ENCODE data around the gene TBC1D22A.

TBC1D22A gene

GRCh38 chr22:46884365-46884764, 121.9 kb downstream of the TBC1D22A start:
- DNase-seq (ENCODE audit: insufficient read length, low spot score) = no peak
- no peak for FAIRE-seq
- no peak for TF ChIP-seq POLR2A (IDR thresholded peaks at IDR 0.05; ENCODE audit: low read depth, low read length)

DNA sequence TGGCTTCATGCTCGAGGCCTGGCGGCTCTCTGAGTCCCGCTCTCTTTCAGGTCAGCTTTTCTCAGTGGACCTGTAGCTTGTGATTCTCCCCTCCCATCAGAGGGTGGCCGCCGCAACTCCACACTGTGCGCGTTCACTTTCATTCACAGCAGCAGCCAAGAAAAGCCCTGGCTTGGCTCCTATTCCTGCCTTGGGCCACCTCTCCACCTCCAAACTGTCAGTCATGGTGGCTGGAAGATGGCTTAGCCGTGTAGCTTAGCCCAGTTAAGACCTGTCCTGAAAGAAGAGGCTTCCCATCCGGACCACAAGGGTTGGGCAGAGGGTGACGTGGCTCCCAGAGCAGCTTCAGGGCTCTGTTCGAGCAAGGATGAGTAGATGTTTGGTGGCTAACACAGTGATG, 125.5 kb downstream of the TBC1D22A start:
- no peak for TF ChIP-seq POLR2A (IDR thresholded peaks at IDR 0.05; ENCODE audit: low read depth, low read length)
- FAIRE-seq (no peak), DNase-seq (ENCODE audit: insufficient read length, low spot score) (no peak)

GRCh38 chr22:46890819-46891218, 128.4 kb downstream of the TBC1D22A start:
- no peak for DNase-seq (ENCODE audit: insufficient read length, low spot score)
- no peak for FAIRE-seq
- no peak for TF ChIP-seq POLR2A (IDR thresholded peaks at IDR 0.05; ENCODE audit: low read depth, low read length)

GRCh38 chr22:46891382-46891951, 129.0 kb downstream of the TBC1D22A start:
- TF ChIP-seq POLR2A (IDR thresholded peaks at IDR 0.05; ENCODE audit: low read depth, low read length) = no peak
- DNase-seq (ENCODE audit: insufficient read length, low spot score) (no peak), FAIRE-seq (no peak)

DNA sequence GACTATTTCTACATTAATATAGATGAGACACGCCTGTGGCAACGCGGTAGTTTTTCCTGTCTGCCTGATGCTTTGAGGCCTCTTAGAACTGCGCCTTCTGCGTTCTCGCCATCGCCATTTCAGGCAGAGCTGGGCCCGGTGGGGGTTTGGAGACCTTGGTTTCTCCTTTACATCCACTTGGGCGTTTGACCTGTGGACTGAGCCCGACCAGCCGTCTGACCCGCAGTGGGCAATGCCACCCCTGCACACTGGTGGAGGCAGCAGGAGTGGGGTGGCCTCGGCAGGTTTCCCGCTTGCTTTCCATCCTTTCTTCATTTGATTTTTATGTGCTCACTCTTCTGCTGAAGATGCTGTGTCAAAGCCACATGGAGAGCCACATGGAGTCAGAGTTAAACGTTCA, 130.4 kb downstream of the TBC1D22A start:
- DNase-seq (ENCODE audit: insufficient read length, low spot score) = no peak
- no peak for FAIRE-seq
- no peak for TF ChIP-seq POLR2A (IDR thresholded peaks at IDR 0.05; ENCODE audit: low read depth, low read length)

GRCh38 chr22:46893281-46894020, 131.0 kb downstream of the TBC1D22A start:
- DNase-seq (ENCODE audit: insufficient read length, low spot score) = no peak
- TF ChIP-seq POLR2A (IDR thresholded peaks at IDR 0.05; ENCODE audit: low read depth, low read length) = no peak
- FAIRE-seq = no peak

DNA sequence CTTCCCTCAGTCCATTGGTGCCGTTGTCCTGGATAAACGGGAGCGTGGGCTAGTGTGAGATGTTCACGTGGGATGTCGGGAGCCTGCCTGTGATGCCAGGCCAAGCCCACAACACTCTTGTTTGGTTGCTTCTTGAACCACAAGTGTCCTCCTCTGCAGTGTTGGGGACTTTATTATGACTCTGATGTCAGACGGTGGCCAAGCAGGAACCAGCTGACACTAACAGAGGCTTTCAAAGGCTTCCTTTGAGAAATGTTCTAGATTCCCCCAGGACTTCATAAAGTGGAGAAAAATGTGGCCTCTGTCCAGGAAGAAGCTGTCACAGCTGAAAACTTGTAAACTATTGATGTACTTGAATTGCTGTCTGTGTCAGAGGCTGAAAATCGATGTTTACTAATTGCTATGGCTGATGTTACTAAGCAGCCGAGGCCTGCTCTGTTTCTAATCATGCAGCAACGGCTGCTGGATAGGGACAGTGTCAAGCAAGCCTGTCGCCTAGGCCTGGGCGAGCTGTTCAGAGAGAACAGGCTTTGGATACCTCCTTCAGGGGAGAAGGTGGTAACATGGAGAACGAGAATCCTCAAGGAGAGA, 131.7 kb downstream of the TBC1D22A start:
- TF ChIP-seq POLR2A (IDR thresholded peaks at IDR 0.05; ENCODE audit: low read depth, low read length) = no peak
- DNase-seq (ENCODE audit: insufficient read length, low spot score) = no peak
- FAIRE-seq = no peak

DNA sequence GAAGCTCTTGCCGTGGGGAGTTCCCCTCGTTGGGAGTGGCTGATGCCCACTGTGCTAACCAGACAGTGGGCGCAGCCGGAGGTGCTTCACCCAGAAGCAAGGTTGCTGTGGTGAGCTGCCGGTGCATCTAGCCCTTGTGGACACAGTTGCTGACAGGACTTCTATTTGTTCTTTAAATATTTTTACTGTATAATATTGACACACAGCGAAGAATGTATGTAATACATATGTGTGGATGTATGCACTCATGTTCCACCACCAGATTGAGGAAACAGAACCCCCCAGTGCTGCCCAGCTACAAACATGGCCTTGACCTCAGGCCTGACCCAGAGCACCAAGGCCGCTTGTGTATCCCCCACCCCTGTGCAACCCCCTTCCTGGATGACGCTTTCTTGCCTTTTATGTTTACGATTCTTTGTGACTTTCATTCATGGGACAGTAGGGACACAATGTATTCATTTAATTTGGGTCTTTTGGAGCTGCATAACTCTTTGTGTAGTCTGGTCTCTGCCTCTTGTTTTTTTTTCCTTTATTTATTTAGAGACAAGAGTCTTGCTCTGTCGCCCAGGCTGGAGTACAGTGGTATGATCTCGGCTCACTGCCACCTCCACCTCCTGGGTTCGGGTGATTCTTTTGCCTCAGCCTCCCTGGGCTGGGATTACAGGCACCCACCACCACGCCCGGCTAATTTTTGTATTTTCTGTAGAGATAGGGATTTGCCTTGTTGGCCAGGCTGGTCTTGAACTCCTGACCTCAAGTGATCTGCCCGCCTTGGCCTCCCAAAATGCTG, 132.6 kb downstream of the TBC1D22A start:
- TF ChIP-seq POLR2A (IDR thresholded peaks at IDR 0.05; ENCODE audit: low read depth, low read length) = no peak
- FAIRE-seq = no peak
- no peak for DNase-seq (ENCODE audit: insufficient read length, low spot score)

GRCh38 chr22:46895753-46896152, 133.3 kb downstream of the TBC1D22A start:
- FAIRE-seq (no peak), DNase-seq (ENCODE audit: insufficient read length, low spot score) (no peak)
- TF ChIP-seq POLR2A (IDR thresholded peaks at IDR 0.05; ENCODE audit: low read depth, low read length) = no peak

- no peak for FAIRE-seq
- no peak for DNase-seq (ENCODE audit: insufficient read length, low spot score)
- no peak for TF ChIP-seq POLR2A (IDR thresholded peaks at IDR 0.05; ENCODE audit: low read depth, low read length)
Observed at GRCh38 chr22:46896166-46896565, 133.7 kb downstream of the TBC1D22A start.

DNA sequence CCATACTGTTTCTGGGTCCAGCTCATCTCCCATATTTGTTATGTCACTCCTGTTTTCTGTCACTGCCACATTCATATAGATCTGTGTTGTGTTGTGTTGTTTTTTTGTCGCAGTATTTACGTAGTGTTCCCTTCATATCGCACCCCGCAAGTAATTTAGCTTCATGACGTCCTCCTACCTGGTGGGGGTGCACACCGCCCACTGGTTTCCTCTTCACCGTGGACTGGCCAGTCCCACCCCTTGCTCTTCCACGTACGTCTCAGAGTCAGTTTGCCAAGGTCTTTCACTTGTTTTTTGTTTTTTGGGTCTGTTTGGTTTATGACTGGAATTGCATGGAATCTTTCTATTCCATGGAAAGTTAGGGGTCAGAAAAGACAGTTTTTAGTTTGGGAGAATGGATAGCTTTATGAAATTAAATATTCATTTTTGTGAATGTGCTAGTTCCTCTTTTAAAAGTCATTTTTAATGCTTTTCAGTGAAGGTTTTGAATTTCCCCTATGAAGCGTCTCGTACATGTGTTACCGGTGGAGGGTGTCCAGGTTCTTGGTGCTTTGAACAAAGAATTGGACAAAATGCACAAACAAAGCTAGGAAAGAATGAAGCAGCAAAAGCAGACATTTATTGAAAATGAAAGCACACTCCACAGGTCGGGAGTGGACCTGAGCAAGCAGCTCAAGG, 134.3 kb downstream of the TBC1D22A start:
- no peak for TF ChIP-seq POLR2A (IDR thresholded peaks at IDR 0.05; ENCODE audit: low read depth, low read length)
- FAIRE-seq (no peak), DNase-seq (ENCODE audit: insufficient read length, low spot score) (no peak)

- DNase-seq (ENCODE audit: insufficient read length, low spot score) (no peak), FAIRE-seq (no peak)
- no peak for TF ChIP-seq POLR2A (IDR thresholded peaks at IDR 0.05; ENCODE audit: low read depth, low read length)
Observed at GRCh38 chr22:46897246-46897623, 134.8 kb downstream of the TBC1D22A start.

GRCh38 chr22:46900549-46900948, 138.1 kb downstream of the TBC1D22A start:
- FAIRE-seq = no peak
- no peak for TF ChIP-seq POLR2A (IDR thresholded peaks at IDR 0.05; ENCODE audit: low read depth, low read length)
- DNase-seq (ENCODE audit: insufficient read length, low spot score) = no peak

DNA sequence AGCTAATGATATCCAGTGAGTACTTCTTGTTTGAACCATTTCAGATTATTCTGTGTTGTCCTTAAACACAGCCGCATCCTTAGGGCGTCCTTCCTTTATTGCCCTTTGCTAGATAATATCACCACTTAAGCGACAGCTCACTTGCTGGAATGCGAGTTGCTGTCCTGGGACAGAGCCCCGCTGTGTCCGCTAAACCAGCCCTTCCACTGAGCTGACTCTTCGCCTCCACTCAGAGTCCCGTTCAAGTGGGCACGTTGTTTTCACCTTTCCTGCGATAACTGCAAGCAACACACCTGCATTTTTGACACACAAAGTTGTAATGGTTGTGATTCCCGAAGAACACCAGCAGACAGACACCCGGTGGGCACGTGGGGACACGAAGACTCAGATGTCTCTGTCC, 140.0 kb downstream of the TBC1D22A start:
- no peak for DNase-seq (ENCODE audit: insufficient read length, low spot score)
- no peak for TF ChIP-seq POLR2A (IDR thresholded peaks at IDR 0.05; ENCODE audit: low read depth, low read length)
- no peak for FAIRE-seq

Data from H54 (cell line).